ENCODE data around the gene HILPDA.
A peak's percentile ranks its signal among the peaks of the same experiment; 100 is the strongest.
"Not testable (repeated sequence)": the region's sequence is repeated elsewhere in the genome, so short reads cannot be mapped to it uniquely, and the experiment has no call there.

The HILPDA gene

DNA sequence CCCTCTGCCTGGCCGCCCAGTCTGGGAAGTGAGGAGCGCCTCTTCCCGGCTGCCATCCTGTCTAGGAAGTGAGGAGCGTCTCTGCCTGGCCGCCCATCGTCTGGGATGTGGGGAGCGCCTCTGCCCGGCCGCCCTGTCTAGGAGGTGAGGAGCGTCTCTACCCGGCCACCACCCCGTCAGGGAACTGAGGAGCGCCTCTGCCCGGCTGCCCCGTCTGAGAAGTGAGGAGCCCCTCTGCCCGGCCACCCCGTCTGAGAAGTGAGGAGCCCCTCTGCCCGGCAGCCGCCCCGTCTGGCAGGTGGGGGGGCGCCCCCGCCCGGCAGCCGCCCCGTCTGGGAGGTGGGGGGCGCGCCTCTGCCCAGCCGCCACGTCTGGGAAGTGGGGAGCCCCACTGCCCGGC is 7.7 kb downstream of the HILPDA start:
- DNase-seq (ENCODE audit: low read depth in 2 of 2): not testable (repeated sequence)

DNA sequence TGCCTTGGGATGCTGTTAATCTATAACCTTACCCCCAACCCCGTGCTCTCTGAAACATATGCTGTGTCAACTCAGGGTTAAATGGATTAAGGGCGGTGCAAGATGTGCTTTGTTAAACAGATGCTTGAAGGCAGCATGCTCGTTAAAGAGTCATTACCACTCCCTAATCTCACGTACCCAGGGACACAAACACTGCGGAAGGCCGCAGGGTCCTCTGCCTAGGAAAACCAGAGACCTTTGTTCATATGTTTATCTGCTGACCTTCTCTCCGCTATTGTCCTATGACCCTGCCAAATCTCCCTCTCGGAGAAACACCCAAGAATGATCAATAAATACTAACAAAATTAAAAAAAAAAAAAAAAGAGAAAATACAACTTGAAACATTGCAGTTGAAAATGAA is 8.3 kb downstream of the HILPDA start:
- not testable (repeated sequence) for DNase-seq (ENCODE audit: low read depth in 2 of 2)

DNA sequence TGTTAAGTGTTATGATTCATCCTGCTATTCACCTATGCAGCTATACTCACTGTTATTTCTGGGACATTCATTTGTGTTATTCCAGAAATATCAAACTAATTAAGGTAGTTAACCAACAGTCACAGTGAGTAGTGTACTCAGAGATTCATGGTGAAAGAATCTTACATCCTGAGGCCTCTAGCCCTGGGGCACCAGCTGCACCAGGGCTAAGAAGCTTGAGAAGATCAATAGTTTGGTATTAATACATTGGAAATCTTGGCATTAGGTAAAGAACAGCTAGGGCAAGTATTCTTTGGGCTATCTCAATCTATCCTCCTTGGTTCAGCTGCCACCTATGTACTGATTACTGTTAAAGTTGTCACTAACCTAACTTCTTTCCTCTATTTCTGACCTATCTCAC is 11.2 kb downstream of the HILPDA start:
- DNase-seq (ENCODE audit: low read depth in 2 of 2): not testable (repeated sequence)

DNA sequence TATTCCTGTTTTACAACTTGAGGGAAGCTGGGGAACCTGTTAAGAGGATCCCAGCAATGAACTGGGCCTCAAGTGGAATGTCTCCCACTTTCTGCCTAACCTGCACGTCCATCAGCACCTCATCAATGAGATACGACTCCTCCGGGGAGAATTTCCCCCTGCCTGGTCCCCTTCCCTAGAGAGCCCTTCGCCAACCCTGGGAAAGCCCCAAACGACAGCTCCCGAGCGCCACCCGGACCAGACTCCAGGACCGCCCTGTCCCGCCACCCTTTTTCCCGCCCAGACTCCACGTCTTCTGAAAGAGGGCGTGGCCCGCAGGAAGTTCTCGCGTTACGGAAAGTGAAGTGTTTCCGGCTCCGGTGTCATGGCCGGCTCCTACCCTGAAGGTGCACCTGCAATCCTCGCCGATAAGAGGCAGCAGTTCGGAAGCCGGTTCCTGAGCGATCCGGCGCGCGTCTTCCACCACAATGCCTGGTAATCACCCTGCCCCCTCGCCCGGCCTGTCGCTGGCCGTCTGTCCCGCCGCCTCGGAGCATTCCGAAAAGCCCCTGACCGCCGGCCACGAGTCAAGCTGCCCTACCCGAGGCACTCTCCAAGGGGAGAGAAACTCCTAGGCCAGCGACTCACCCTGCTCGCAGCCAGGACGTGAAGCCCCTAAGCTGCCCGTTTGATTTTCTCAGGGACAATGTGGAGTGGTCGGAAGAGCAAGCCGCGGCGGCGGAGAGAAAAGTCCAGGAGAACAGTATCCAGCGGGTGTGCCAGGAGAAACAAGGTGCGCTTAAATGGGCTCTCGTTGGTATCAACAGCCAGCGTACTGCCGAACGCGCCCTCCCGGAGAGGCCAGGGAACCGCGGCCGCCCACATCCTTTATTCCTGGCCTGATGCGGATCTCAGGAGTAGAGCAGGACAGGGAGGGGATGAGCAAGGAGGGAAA is 21.0 kb downstream of the HILPDA start, which contains the start of gene METTL2B:
TSS of gene METTL2B (plus strand) at position 347 of the 934 bp plus-strand sequence. CDS start at position 365, 18 bp downstream.
- DNase-seq (ENCODE audit: low read depth in 2 of 2): peak; percentile 87 to 89

DNA sequence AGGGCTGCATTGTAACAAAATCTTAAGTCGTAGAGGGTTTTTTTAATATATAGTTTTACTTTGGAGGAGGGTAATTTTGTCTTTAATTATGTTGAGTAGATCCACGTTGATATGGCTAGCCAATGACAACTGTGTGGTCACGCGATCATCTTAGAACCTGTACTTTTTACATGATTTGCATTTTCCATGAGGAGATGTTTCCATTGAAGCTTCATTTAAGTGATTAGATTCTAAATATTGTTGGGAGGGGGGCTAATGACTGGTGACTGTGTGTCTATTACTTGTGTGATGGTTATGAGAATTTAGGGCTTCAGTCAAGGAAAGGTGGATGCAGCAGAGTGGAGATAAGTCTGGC is 21.6 kb downstream of the HILPDA start:
- DNase-seq (ENCODE audit: low read depth in 2 of 2): not testable (repeated sequence)

DNA sequence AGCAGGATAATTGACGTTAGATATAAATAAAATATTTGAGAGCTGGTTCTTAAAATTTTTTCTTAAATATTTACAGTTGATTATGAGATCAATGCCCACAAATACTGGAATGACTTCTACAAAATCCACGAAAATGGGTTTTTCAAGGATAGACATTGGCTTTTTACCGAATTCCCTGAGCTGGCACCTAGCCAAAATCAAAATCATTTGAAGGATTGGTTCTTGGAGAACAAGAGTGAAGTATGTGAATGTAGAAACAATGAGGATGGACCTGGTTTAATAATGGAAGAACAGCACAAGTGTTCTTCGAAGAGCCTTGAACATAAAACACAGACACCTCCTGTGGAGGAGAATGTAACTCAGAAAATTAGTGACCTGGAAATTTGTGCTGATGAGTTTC is 23.4 kb downstream of the HILPDA start:
- DNase-seq (ENCODE audit: low read depth in 2 of 2): not testable (repeated sequence)

DNA sequence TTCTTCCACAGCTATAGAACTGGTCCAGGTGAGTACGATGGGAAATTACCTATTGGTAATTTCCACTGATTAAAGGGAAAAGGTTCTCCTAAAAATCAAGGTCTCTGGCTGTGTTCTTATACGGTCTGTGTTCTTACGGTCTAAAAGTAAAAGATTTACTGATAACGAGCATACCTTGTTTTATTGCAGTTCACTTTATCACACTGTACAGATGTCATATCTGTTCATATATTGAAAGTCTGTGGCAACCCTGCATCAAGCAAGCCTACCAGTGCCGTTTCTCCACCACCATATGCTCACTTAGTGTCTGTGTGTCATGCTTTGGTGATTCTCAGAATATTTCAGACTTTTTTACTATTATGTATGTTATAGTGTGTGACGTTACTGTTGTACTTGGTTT is 32.5 kb downstream of the HILPDA start:
- DNase-seq (ENCODE audit: low read depth in 2 of 2): not testable (repeated sequence)

DNA sequence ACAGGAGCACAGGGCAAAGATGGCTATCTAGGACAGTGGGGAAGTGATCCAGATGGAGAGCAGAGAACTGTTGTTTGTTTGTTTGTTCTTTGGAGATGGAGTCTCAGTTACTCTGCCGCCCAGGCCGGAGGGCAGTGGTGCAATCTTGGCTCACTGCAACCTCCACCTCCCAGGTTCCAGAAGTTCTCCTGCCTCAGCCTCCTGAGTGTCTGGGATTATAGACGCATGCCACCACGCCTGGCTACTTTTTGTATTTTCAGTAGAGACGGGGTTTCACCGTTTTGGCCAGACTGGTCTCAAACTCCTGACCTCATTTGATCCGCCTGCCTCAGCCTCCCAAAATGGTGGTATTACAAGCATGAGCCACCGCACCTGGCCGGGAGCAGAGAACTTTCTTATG is 41.7 kb downstream of the HILPDA start:
- DNase-seq (ENCODE audit: low read depth in 2 of 2): no peak

DNA sequence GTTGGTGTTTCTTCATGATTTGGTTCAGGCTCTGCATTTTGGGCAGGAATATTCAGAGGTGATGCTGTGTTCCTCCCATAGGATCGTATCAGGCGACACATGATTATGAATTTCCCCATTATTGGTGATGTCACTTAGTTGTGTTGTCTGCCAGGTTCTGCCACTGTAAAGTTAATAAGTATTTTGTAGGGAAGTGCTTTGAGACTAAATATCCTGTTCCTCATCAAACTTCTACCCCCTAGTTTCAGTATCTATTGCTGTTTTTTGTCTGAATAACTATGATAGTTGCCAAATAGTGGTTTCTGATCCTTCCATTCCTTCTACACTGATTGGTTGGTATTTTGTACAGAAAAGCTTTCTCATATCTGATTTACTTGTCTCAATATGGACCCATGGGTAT is 49.7 kb downstream of the HILPDA start:
- not testable (repeated sequence) for DNase-seq (ENCODE audit: low read depth in 2 of 2)

DNA sequence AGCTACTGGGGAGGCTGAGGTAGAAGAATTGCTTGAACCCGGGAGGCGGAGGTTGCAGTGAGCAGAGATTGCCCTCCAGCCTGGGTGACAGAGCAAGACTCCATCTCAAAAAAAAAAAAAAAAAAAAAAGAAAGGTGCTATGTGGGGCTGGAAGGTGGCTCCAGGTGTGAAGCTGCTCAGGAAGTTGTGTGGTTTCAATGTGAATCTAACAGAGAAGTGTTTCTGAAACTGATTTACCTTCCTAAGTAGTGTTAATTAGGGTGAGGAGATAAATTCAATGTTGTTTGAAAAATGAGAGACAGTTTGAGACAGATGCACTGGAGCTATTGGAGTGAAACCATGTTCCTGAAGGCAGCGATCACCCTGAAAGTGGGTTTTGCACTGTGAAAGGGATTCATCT is 51.1 kb downstream of the HILPDA start:
- DNase-seq (ENCODE audit: low read depth in 2 of 2): not testable (repeated sequence)

DNA sequence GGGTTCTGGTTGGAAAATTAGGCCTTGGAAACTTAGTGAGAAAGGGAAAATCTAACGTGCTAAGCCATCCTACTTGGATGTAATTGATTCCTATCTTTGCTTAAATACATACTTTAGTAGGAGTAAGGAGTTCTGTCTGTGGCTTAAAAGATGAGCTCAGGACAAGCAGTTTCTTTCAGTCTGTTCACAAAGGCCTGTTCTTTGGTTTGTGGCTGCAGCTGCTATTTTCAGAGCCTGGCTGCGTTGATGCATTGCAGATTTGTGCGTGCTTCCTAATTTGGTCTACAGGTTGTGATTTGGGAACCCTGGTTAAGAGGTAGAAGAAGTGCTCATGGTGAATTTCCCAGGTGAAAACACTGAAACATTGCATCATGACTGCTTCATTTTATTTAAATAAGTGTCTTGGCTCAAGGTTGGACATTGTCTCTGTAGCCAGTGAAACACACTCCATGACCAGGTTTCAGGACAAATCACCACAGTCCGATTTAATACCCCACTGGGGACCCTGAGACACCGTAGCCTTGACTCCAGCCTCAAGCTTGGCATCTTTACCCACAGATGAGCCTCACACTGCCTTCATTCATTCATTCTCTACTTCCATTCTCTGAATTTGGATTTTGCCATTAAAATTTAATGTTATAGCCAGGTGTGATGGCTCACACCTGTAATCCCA is 51.8 kb downstream of the HILPDA start:
- not testable (repeated sequence) for DNase-seq (ENCODE audit: low read depth in 2 of 2)

Data from stimulated activated CD8-positive, alpha-beta memory T cell treated with anti-CD3 and anti-CD28 coated beads, Interleukin-15, amount 100 ng/mL, for 48 hours (primary cell).